ENCODE data around the gene GATA1. TPM values are rescaled to one million over a fixed set of nuclear protein-coding genes. Genes with fewer than 3 reads are reported as not detected.

The GATA1 gene
- total RNA-seq: not detected in 2 replicates

GRCh38 chrX:48786341-48786800 is at the start of gene GATA1:
GATA1 (plus strand) TSS chrX:48786590; CDS start chrX:48791110, 4,520 bp downstream.

DNA sequence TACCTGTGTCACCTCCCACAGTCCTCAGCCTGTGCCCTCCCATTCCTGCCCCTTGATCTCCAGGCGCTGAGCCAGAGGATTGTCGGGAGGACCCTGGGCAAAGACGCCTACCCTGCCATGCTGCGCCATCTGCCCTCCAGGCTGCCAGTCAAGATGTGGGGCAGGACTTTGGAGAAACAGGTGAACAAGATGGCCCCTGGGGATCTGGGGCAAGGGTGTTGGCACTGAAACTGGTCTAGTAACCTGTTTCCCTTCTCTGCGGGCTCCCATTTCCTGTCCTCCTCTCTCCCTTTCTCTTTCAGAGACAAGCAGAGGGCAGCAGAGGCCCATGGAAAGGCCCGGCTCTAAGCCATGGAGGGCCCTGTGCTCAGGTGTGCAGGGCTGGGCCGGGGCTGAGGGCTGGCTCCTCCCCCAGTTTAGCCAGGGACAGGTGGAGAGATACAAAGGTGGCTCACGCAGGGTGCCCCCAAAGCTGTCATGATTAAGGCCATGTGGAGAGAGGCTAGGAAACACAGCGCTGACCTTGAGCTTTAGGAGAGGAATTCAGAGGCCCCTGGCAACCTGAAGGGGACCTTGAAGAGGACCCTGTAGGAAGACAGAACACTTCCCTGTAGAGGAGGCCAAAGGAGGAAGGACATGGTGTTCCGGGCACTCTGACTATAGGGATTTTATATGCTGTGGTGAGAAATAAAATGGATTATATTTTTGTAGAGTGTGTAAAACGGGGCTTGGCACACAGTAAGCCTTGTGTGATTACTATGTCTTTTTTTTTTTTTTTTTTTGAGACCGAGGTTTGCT is 24.5 kb upstream of the GATA1 start, which contains the start of gene GLOD5:
Gene GLOD5 (plus strand): TSS at position 74 of the 798 bp plus-strand sequence. CDS start 44 bp downstream, at position 118.

DNA sequence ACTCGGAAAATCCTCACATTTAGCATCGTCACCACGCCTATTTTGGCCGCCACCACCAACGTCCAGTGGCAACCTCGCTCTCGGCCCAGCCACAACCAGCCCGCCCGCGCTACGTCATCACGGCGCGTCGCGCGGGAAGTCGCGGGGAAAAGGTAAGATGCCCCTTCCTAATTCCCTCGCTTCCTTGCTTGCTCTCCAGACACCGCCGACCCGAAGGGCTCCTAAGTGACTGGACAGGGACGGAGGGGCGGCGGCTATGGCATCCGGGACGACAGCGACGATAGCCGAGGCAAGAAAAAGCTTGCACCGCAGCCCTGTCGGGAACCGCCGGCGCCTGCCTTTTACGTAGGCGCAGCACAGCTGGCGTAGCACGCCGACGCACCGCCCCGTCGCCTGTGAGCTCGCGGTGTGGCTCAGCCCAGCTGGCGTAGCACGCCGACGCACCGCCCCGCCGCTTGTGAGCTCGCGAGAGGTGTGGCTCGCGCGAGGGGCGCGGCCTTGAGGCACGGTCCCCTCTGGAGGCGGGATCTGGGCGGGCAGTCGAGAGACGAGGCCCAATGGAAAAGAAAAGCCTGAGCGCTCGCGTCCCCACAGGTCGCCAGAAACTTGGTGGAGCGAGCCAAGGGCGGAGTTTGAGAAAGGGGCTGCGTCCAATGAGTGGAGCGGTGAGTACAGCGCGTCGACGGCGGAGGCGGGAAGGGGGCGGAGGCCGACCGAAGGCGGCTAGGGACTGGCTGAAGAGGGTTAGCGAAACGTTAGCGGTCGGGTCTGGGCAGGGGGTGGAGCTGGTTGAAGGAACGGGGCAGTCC is 15.1 kb downstream of the GATA1 start, which contains the start of gene HDAC6:
Gene HDAC6 (plus strand): TSS at position 788 of the 809 bp plus-strand sequence. CDS start 626 bp downstream, outside the sequence.

DNA sequence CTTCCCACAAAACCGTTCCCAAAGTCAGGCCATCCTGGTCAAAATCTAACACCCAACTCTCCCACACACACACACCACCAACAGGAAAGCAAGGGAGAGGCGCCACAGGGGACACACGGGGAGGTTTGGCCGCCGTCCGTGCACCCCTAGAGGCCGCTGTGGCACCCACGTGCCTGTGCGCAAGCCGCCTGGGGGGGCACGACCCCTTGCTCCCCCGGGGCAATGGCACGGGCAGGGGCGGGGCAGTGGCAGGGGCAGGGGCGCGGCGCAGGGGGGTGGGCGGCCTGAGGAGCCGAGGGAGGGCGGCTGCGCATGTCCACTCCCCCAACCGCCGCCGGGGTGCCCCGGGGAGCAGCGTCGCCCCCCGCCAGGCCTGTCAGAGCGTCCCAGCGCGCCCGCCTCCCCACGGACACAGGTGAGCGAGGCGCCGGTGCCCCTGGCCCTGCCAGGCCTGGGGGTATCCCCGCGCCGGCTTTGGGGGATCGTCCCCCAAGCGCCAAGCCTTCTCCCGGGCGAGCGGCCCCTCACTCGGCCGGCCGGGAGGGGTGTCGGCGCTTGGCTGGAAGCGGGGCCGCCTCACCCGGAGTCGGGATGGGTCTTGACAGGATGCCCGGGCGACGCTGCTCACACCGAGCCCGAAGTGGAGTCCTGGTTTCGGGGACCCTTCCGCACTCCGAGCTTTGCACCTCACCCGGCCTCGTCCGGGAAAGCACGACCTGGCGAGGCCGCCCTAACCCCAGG is 39.9 kb downstream of the GATA1 start, which contains the start of gene ERAS:
Gene ERAS (plus strand): TSS at position 379 of the 741 bp plus-strand sequence. CDS start 2,611 bp downstream, outside the sequence.

DNA sequence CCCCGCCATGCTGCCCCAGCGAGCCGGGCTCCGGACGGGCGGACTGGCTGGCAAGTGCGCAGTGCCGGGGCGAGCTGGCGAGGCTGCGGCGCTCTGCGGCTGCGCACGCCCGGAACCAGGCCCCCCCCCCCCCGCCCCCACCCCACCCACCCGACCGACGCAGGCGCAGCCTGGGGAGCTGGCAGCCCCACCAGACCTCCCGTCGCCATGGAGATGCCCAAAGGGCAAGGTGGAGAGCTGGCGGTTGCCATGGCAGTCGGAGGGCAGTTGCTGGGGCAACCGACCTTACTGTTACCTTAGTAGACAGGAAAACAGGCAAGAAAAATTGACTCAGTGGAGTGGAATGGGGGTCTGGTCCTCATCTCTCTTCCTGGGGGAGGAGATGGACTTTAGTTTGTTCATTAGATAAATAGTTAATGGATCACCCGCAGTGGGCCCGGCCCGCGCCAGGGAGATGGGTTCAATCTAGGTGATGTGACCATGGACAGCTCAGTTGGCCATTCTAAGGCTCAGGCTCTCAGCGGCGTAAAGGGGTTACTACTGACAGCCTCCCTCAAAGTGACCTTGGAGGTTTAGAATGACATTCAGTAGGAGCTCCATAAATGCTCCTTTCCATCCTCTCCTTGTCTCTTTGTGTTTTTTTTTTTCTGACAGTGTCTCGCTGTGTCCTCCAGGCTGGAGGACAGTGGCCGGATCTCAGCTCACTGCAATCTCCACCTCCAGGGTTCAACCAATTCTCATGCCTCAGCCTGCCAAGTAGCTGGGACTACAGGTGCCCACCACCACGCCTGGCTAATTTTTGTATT is 49.3 kb downstream of the GATA1 start, which contains the start of gene PCSK1N:
Gene PCSK1N (minus strand): TSS at position 87 of the 806 bp plus-strand sequence. CDS start 78 bp downstream, at position 9.

Other genes with a start within 250 kb of the GATA1 start
- gene TBC1D25, start 246.9 kb upstream of the GATA1 start, total RNA-seq: 9.8 and 11.5 TPM in 2 replicates
- 40.5 and 60.7 TPM in 2 replicates for gene RBM3, start 212.1 kb upstream of the GATA1 start, total RNA-seq
- gene WDR13, start 189.1 kb upstream of the GATA1 start, total RNA-seq: 117 and 134 TPM in 2 replicates
- 0.13 TPM in 2 replicates for gene WAS, start 102.8 kb upstream of the GATA1 start, total RNA-seq
- 2.3 and 2.9 TPM in 2 replicates for gene SUV39H1, start 89.9 kb upstream of the GATA1 start, total RNA-seq
- not detected in 2 replicates for gene GLOD5, start 24.8 kb upstream of the GATA1 start, total RNA-seq
- gene HDAC6, start 15.5 kb downstream of the GATA1 start, total RNA-seq: 39.1 and 42.2 TPM in 2 replicates
- gene ERAS, start 39.9 kb downstream of the GATA1 start, total RNA-seq: 0.13 TPM in 1 of 2 replicates, not detected in the other
- gene PCSK1N, start 49.0 kb downstream of the GATA1 start, total RNA-seq: 0.46 and 10.7 TPM in 2 replicates
- gene TIMM17B, start 111.2 kb downstream of the GATA1 start, total RNA-seq: 18.1 and 20.5 TPM in 2 replicates
- gene PQBP1, start 111.3 kb downstream of the GATA1 start, total RNA-seq: 33.8 and 36.0 TPM in 2 replicates
- gene SLC35A2, start 125.1 kb downstream of the GATA1 start, total RNA-seq: 18.2 and 19.7 TPM in 2 replicates
- gene PIM2, start 132.4 kb downstream of the GATA1 start, total RNA-seq: 4.7 and 9.1 TPM in 2 replicates
- gene OTUD5, start 171.0 kb downstream of the GATA1 start, total RNA-seq: 40.3 and 40.5 TPM in 2 replicates
- gene KCND1, start 185.3 kb downstream of the GATA1 start, total RNA-seq: 2.3 and 2.8 TPM in 2 replicates
- gene GRIPAP1, start 215.7 kb downstream of the GATA1 start, total RNA-seq: 22.3 and 24.3 TPM in 2 replicates